Colonic mucosa (tissue), 4 donors: Measurements from ENCODE around the gene PCGF2. TPM values are rescaled to one million over a fixed set of nuclear protein-coding genes. Genes with fewer than 3 reads are reported as not detected.
A peak's percentile ranks its signal among the peaks of the same experiment; 100 is the strongest.

Source experiments
- DNase-seq: peaks from one replicate; pipeline ENCODE4 v3.0.0-alpha.2; 2020
- H3K27ac ChIP-seq: fragments of 200-600 bp; one replicate; pipeline ENCODE4 v1.8.0; 2021
- H3K27me3 ChIP-seq: fragments of 200-600 bp; one replicate; pipeline ENCODE4 v1.8.0; 2021
- H3K36me3 ChIP-seq: fragments of 200-600 bp; one replicate; pipeline ENCODE4 v1.8.0; 2021
- H3K4me1 ChIP-seq: fragments of 200-600 bp; one replicate; pipeline ENCODE4 v1.8.0; 2021; ENCODE audit warnings: mild to moderate bottlenecking
- H3K4me3 ChIP-seq: fragments of 200-600 bp; one replicate; pipeline ENCODE4 v1.8.0; 2021
- H3K9ac ChIP-seq, 2 donors: one replicate each; pipeline ENCODE4 v1.7.0; 2013; ENCODE audit warnings: control low read depth in 2 of 2, low read depth in 2 of 2, low read length in 2 of 2
- H3K9me3 ChIP-seq: fragments of 200-600 bp; one replicate; pipeline ENCODE4 v1.8.0; 2021
- CTCF ChIP-seq: fragments of 200-600 bp; IDR thresholded peaks from one replicate; pipeline ENCODE4 v1.8.0; 2022; ENCODE audit warnings: antibody characterized with exemption, mild to moderate bottlenecking
- intact Hi-C: fragments of 100-400 bp; cut with DNase I; formaldehyde crosslinking; loops from one replicate; pipeline ENCODE4 v1.14.1; 2022
- total RNA-seq, 2 donors: library from RNA; stranded (reverse); fragmentation: NEBNext Ultra II Directional in 1 of 2; extraction: Animal tissue kit (Norgen Biotek cat#: 25700) in 1 of 2; gene quantifications; one replicate each; pipeline ENCODE4 v1.2.1, GENCODE V29; 2021
- donor health status: healthy.
- donor health status: DM: no; HTN: no; CAD: no.
- donor health status: DM: no; HTN: no; CAD: no.

PCGF2 gene
- total RNA-seq, 2 donors from 2014 or later: 27.2 to 45.5 TPM

GRCh38 chr17:38747463-38748148, 530 bp downstream of the PCGF2 start:
- peaks cover 14% of the 10 kb centered on the region for H3K4me1 ChIP-seq
- DNase-seq: peak; percentile 71
- TF ChIP-seq CTCF: no peak
- H3K4me3 ChIP-seq: peak overlapping the region; percentile 80
- intact Hi-C loops: no loop called here
- no peaks in the 10 kb centered on the region for H3K9me3 ChIP-seq
- peak overlapping the region; percentile 87 to 89 for H3K9ac ChIP-seq
- H3K27me3 ChIP-seq: no peaks in the 10 kb centered on the region
- no peaks in the 10 kb centered on the region for H3K36me3 ChIP-seq
- peak overlapping the region; percentile 86 for H3K27ac ChIP-seq

- Histone ChIP-seq H3K27ac (peak overlapping the region; percentile 86), H3K9me3 (no peaks in the 10 kb centered on the region), H3K36me3 (no peaks in the 10 kb centered on the region), H3K4me3 (peak overlapping the region; percentile 80), H3K4me1 (peaks cover 20% of the 10 kb centered on the region), H3K9ac (peak overlapping the region; percentile 87 to 89), H3K27me3 (no peaks in the 10 kb centered on the region)
- peak; percentile 40 for DNase-seq
- intact Hi-C loops: no loop called here
- no peak for TF ChIP-seq CTCF
Observed at GRCh38 chr17:38746849-38747462, 1.2 kb downstream of the PCGF2 start.

GRCh38 chr17:38746004-38746848, 1.9 kb downstream of the PCGF2 start:
- H3K36me3 ChIP-seq: no peaks in the 10 kb centered on the region
- peak; percentile 29 for DNase-seq
- H3K27ac ChIP-seq: no peak overlapping the region
- H3K9ac ChIP-seq: peak overlapping the region; percentile 27 to 87
- H3K4me1 ChIP-seq: peaks cover 28% of the 10 kb centered on the region
- H3K27me3 ChIP-seq: no peaks in the 10 kb centered on the region
- peak overlapping the region; percentile 80 for H3K4me3 ChIP-seq
- no peaks in the 10 kb centered on the region for H3K9me3 ChIP-seq
- intact Hi-C loops: no loop called here
- no peak for TF ChIP-seq CTCF

- peaks cover 27% of the 10 kb centered on the region for H3K4me1 ChIP-seq
- H3K27ac ChIP-seq: no peak overlapping the region
- H3K27me3 ChIP-seq: no peaks in the 10 kb centered on the region
- H3K9me3 ChIP-seq: no peaks in the 10 kb centered on the region
- peak overlapping the region in 1 of 2 donors; percentile 12 for H3K9ac ChIP-seq
- intact Hi-C loops: no loop called here
- DNase-seq: peak; percentile 36
- TF ChIP-seq CTCF: no peak
- no peaks in the 10 kb centered on the region for H3K36me3 ChIP-seq
- no peak overlapping the region for H3K4me3 ChIP-seq
Observed at GRCh38 chr17:38745545-38745944, 2.6 kb downstream of the PCGF2 start.

- Histone ChIP-seq H3K4me1 (peaks cover 21% of the 10 kb centered on the region), H3K4me3 (no peak overlapping the region), H3K9ac (peak overlapping the region in 1 of 2 donors; percentile 1), H3K36me3 (no peaks in the 10 kb centered on the region), H3K9me3 (no peaks in the 10 kb centered on the region), H3K27me3 (no peaks in the 10 kb centered on the region), H3K27ac (peak overlapping the region; percentile 90)
- TF ChIP-seq CTCF: no peak
- peak; percentile 36 for DNase-seq
- intact Hi-C loops: no loop called here
Observed at GRCh38 chr17:38743556-38744171, 4.5 kb downstream of the PCGF2 start.
